ENCODE measurements around the gene SLC24A3. TPM values are rescaled to one million over a fixed set of nuclear protein-coding genes. Genes with fewer than 3 reads are reported as not detected.

Gene SLC24A3
- total RNA-seq, 1 experiment from 2014 or later = not detected

DNA sequence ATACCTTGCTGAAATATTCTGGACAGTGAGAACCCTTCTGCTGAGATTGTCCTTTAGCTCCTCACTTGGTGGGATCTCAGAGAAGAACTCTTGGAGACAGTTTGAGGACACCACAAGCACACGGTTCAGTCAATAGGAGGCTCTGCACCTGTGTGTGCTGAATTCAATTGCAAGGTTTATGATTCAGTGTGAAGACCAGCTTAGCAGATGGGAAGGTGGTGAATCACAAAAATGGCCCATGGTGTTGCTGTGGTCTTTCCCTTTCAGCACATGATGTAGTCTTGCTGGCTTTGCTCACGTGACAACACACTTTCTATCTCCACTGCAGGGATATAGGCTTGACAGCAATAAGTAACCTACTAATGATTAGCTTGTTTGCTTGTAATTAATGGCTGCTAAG lies 270.3 kb downstream of the SLC24A3 start:
- no peak for ATAC-seq
- CTCF ChIA-PET = interaction anchor here (0.9 kb wide), 1 partner anchor 34 kb away, joined by 3 read pairs; no protein-coding TSS in a partner anchor

DNA sequence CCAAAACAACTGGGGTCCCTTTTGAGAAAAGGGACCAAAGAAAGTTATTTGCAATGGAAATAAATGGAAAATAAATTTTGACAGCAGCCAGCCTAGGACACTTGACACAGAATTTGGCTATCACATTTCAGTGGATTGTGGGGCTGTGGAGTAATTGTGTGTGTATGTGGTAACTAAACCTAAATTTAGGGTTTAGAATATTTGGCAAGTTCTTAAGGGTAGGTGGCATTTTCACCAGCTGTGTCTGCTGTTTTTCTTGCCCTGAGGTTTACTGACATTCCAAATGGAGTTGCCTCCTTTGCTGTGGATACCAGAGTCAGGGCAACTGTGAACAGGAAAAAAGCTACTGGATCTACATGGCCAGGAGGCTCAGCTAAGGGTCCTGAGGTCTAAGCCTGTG lies 270.9 kb downstream of the SLC24A3 start:
- Histone ChIP-seq H3K27ac (ENCODE audit: low read length) (no peak overlapping the region), H3K9me3 (ENCODE audit: control insufficient read depth, insufficient read depth, low read depth, low read length) (no peaks in the 10 kb centered on the region), H3K36me3 (ENCODE audit: control insufficient read depth, insufficient read depth, low read length) (no peaks in the 10 kb centered on the region), H3K4me1 (ENCODE audit: control insufficient read depth, insufficient read depth, low read length) (no peaks in the 10 kb centered on the region), H3K27me3 (ENCODE audit: control insufficient read depth, insufficient read depth, low read length) (no peaks in the 10 kb centered on the region), H3K4me3 (ENCODE audit: low read depth in 2 of 2, low read length in 2 of 2) (no peak overlapping the region)
- ChIA-PET POLR2A (no interaction called here), CTCF (interaction anchor here (0.9 kb wide), 1 partner anchor 34 kb away, joined by 3 read pairs; no protein-coding TSS in a partner anchor)
- no TSS peak for BruUV-seq (replicated peaks)
- no peak for DNase-seq (ENCODE audit: low read depth, low spot score)
- ATAC-seq = no peak
- in situ Hi-C loops (cut with HindIII; ENCODE audit: low pct_unique_long_range_greater_than_20kb, low sequenced_read_pairs) = no loop called here
- intact Hi-C loops (cut with micrococcal nuclease; ENCODE audit: unreplicated experiment) = no loop called here
- TF ChIP-seq TCF7L2 (IDR thresholded peaks at IDR 0.05; ENCODE audit: low read depth, low read length) = no peak
- no peak for TF ChIP-seq POLR2AphosphoS5 (IDR thresholded peaks at IDR 0.05; ENCODE audit: low read depth, low read length)
- TF ChIP-seq, protein P1, sequence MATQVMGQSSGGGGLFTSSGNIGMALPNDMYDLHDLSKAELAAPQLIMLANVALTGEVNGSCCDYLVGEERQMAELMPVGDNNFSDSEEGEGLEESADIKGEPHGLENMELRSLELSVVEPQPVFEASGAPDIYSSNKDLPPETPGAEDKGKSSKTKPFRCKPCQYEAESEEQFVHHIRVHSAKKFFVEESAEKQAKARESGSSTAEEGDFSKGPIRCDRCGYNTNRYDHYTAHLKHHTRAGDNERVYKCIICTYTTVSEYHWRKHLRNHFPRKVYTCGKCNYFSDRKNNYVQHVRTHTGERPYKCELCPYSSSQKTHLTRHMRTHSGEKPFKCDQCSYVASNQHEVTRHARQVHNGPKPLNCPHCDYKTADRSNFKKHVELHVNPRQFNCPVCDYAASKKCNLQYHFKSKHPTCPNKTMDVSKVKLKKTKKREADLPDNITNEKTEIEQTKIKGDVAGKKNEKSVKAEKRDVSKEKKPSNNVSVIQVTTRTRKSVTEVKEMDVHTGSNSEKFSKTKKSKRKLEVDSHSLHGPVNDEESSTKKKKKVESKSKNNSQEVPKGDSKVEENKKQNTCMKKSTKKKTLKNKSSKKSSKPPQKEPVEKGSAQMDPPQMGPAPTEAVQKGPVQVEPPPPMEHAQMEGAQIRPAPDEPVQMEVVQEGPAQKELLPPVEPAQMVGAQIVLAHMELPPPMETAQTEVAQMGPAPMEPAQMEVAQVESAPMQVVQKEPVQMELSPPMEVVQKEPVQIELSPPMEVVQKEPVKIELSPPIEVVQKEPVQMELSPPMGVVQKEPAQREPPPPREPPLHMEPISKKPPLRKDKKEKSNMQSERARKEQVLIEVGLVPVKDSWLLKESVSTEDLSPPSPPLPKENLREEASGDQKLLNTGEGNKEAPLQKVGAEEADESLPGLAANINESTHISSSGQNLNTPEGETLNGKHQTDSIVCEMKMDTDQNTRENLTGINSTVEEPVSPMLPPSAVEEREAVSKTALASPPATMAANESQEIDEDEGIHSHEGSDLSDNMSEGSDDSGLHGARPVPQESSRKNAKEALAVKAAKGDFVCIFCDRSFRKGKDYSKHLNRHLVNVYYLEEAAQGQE (IDR thresholded peaks at IDR 0.05; ENCODE audit: insufficient read depth in 1 of 2, low read depth in 2 of 2, low read length in 1 of 2) = no peak
- TF ChIP-seq, protein P2, sequence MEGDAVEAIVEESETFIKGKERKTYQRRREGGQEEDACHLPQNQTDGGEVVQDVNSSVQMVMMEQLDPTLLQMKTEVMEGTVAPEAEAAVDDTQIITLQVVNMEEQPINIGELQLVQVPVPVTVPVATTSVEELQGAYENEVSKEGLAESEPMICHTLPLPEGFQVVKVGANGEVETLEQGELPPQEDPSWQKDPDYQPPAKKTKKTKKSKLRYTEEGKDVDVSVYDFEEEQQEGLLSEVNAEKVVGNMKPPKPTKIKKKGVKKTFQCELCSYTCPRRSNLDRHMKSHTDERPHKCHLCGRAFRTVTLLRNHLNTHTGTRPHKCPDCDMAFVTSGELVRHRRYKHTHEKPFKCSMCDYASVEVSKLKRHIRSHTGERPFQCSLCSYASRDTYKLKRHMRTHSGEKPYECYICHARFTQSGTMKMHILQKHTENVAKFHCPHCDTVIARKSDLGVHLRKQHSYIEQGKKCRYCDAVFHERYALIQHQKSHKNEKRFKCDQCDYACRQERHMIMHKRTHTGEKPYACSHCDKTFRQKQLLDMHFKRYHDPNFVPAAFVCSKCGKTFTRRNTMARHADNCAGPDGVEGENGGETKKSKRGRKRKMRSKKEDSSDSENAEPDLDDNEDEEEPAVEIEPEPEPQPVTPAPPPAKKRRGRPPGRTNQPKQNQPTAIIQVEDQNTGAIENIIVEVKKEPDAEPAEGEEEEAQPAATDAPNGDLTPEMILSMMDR (IDR thresholded peaks at IDR 0.05) = no peak
- TF ChIP-seq SIN3A (IDR thresholded peaks at IDR 0.05; ENCODE audit: borderline replicate concordance, insufficient read depth, low read depth, low read length) = no peak

More for the DNA sequence above, 270.3 kb downstream of the SLC24A3 start:
- H3K9me3 ChIP-seq (ENCODE audit: control insufficient read depth, insufficient read depth, low read depth, low read length) = no peaks in the 10 kb centered on the region
- intact Hi-C loops (cut with micrococcal nuclease; ENCODE audit: unreplicated experiment) = no loop called here
- H3K36me3 ChIP-seq (ENCODE audit: control insufficient read depth, insufficient read depth, low read length) = no peaks in the 10 kb centered on the region
- POLR2A ChIA-PET = no interaction called here
- TF ChIP-seq POLR2AphosphoS5 (IDR thresholded peaks at IDR 0.05; ENCODE audit: low read depth, low read length) (no peak), SIN3A (IDR thresholded peaks at IDR 0.05; ENCODE audit: borderline replicate concordance, insufficient read depth, low read depth, low read length) (no peak), TCF7L2 (IDR thresholded peaks at IDR 0.05; ENCODE audit: low read depth, low read length) (no peak)
- TF ChIP-seq, protein P1 (IDR thresholded peaks at IDR 0.05; ENCODE audit: insufficient read depth in 1 of 2, low read depth in 2 of 2, low read length in 1 of 2) = no peak
- TF ChIP-seq, protein P2 (IDR thresholded peaks at IDR 0.05) = no peak
- no peak overlapping the region for H3K27ac ChIP-seq (ENCODE audit: low read length)
- no TSS peak for BruUV-seq (replicated peaks)
- in situ Hi-C loops (cut with HindIII; ENCODE audit: low pct_unique_long_range_greater_than_20kb, low sequenced_read_pairs) = no loop called here
- no peak overlapping the region for H3K4me3 ChIP-seq (ENCODE audit: low read depth in 2 of 2, low read length in 2 of 2)
- DNase-seq (ENCODE audit: low read depth, low spot score) = no peak
- H3K27me3 ChIP-seq (ENCODE audit: control insufficient read depth, insufficient read depth, low read length) = no peaks in the 10 kb centered on the region
- no peaks in the 10 kb centered on the region for H3K4me1 ChIP-seq (ENCODE audit: control insufficient read depth, insufficient read depth, low read length)

Measured in Panc1 (cell line).